Left lung (tissue), 10 donors: ENCODE data around the gene BZW2. TPM values are rescaled to one million over a fixed set of nuclear protein-coding genes. Genes with fewer than 3 reads are reported as not detected.

ENCODE experiments used
- ATAC-seq: fragments of 200-7000 bp; cut with Tn5 transposase; one replicate; pipeline ENCODE4 v1.9.1; 2020; ENCODE audit warnings: moderate library complexity
- DNase-seq, 4 donors: peaks; one replicate each; pipeline ENCODE4 v3.0.0-alpha.2; 2013 to 2020
- H3K27ac ChIP-seq, 2 donors: fragments of 200-600 bp; sonication (generic) in 1 of 2; one replicate each; pipeline versions ENCODE4 v1.5.0 to v1.8.0; 2020 to 2021
- H3K27me3 ChIP-seq, 2 donors: fragments of 200-600 bp; sonication (generic) in 1 of 2; one replicate each; pipeline versions ENCODE4 v1.5.0 to v1.8.0; 2020 to 2021
- H3K36me3 ChIP-seq, 2 donors: fragments of 200-600 bp; sonication (generic) in 1 of 2; one replicate each; pipeline versions ENCODE4 v1.5.0 to v1.8.0; 2020 to 2021
- H3K4me1 ChIP-seq, 2 donors: fragments of 200-600 bp; one replicate each; pipeline ENCODE4 v1.8.0; 2021
- H3K4me3 ChIP-seq, 2 donors: fragments of 200-600 bp; sonication (generic) in 1 of 2; one replicate each; pipeline versions ENCODE4 v1.5.0 to v1.8.0; 2020 to 2021; ENCODE audit warnings: mild to moderate bottlenecking in 1 of 2
- H3K9me3 ChIP-seq, 2 donors: fragments of 200-600 bp; sonication (generic) in 1 of 2; one replicate each; pipeline versions ENCODE4 v1.5.0 to v1.8.0; 2020 to 2021
- CTCF ChIP-seq, 2 donors: fragments of 200-600 bp; sonication (generic) in 1 of 2; IDR thresholded peaks; one replicate each; pipeline versions ENCODE4 v1.5.0 to v1.8.0; 2021; ENCODE audit warnings: antibody characterized with exemption in 2 of 2
- intact Hi-C, 2 donors: fragments of 100-400 bp; cut with DNase I; formaldehyde crosslinking; loops; one replicate each; pipeline versions ENCODE4 v1.11.2 to v1.14.2; 2022
- polyA plus RNA-seq, 6 donors: library from polyadenylated mRNA; unstranded; fragments of 120-200 nt; gene quantifications; one replicate each; pipeline ENCODE4 v1.2.1, GENCODE V29; 2013; ENCODE audit not compliant: insufficient read length in 6 of 6
- total RNA-seq, 2 donors: library from RNA; stranded (reverse); fragmentation: NEBNext Ultra II Directional; extraction: Animal tissue kit (Norgen Biotek cat#: 25700); gene quantifications; one replicate each; pipeline ENCODE4 v1.2.1, GENCODE V29; 2021
- donor health status: DM: no; HTN: yes; CAD: no.
- donor health status: DM: no; HTN: no; CAD: no.

The BZW2 gene
- total and polyA plus RNA-seq, 8 donors = 39.7 to 88.9 (median 77.3) TPM

- no peak overlapping the region for H3K27ac ChIP-seq
- intact Hi-C loops = no loop called here
- no peaks in the 10 kb centered on the region for H3K27me3 ChIP-seq
- no peak for TF ChIP-seq CTCF (IDR thresholded peaks at IDR 0.05)
- no peaks in the 10 kb centered on the region for H3K36me3 ChIP-seq
- no peak overlapping the region for H3K4me3 ChIP-seq
- ATAC-seq (no peak), DNase-seq (no peak)
- no peaks in the 10 kb centered on the region for H3K9me3 ChIP-seq
- no peaks in the 10 kb centered on the region for H3K4me1 ChIP-seq
Observed at GRCh38 chr7:16721541-16721940, 75.6 kb downstream of the BZW2 start.

GRCh38 chr7:16724344-16724743 is 78.4 kb downstream of the BZW2 start:
- H3K27me3 ChIP-seq = no peaks in the 10 kb centered on the region
- no peaks in the 10 kb centered on the region for H3K4me1 ChIP-seq
- intact Hi-C loops = no loop called here
- no peak for ATAC-seq
- no peaks in the 10 kb centered on the region for H3K9me3 ChIP-seq
- no peak overlapping the region for H3K27ac ChIP-seq
- no peak for TF ChIP-seq CTCF (IDR thresholded peaks at IDR 0.05)
- DNase-seq = no peak
- H3K36me3 ChIP-seq = no peaks in the 10 kb centered on the region
- no peak overlapping the region for H3K4me3 ChIP-seq

- H3K27ac ChIP-seq = no peak overlapping the region
- DNase-seq (no peak), ATAC-seq (no peak)
- H3K27me3 ChIP-seq = no peaks in the 10 kb centered on the region
- H3K4me3 ChIP-seq = no peak overlapping the region
- H3K9me3 ChIP-seq = no peaks in the 10 kb centered on the region
- no peak for TF ChIP-seq CTCF (IDR thresholded peaks at IDR 0.05)
- H3K4me1 ChIP-seq = no peaks in the 10 kb centered on the region
- intact Hi-C loops = no loop called here
- no peaks in the 10 kb centered on the region for H3K36me3 ChIP-seq
Observed at GRCh38 chr7:16726189-16726588, 80.2 kb downstream of the BZW2 start.

GRCh38 chr7:16727736-16728135 is 81.8 kb downstream of the BZW2 start:
- no peak for DNase-seq
- no peak for ATAC-seq
- Histone ChIP-seq H3K27ac (no peak overlapping the region), H3K4me3 (no peak overlapping the region), H3K4me1 (no peaks in the 10 kb centered on the region), H3K27me3 (no peaks in the 10 kb centered on the region), H3K36me3 (no peaks in the 10 kb centered on the region), H3K9me3 (no peaks in the 10 kb centered on the region)
- no peak for TF ChIP-seq CTCF (IDR thresholded peaks at IDR 0.05)
- intact Hi-C loops = no loop called here

GRCh38 chr7:16728811-16729210 is 82.8 kb downstream of the BZW2 start:
- DNase-seq (no peak), ATAC-seq (no peak)
- no peaks in the 10 kb centered on the region for H3K27me3 ChIP-seq
- H3K9me3 ChIP-seq = no peaks in the 10 kb centered on the region
- H3K27ac ChIP-seq = no peak overlapping the region
- no peak for TF ChIP-seq CTCF (IDR thresholded peaks at IDR 0.05)
- H3K4me3 ChIP-seq = no peak overlapping the region
- intact Hi-C loops = no loop called here
- H3K36me3 ChIP-seq = no peaks in the 10 kb centered on the region
- H3K4me1 ChIP-seq = no peaks in the 10 kb centered on the region
